Endothelial cell of umbilical vein (primary cell): ENCODE results near the gene DTWD2. TPM values are rescaled to one million over a fixed set of nuclear protein-coding genes. Genes with fewer than 3 reads are reported as not detected.

Experiments used
- BruUV-seq: library from RNA; stranded (reverse); fragments of 400-500 nt; replicated peaks from 2 replicates; lab custom pipeline; 2021; lab: Mats Ljungman, UMichigan
- CTCF ChIA-PET: fragments of 300-600, 350-600 bp; sonication (Branson Sonifier 250); formaldehyde crosslinking; loops from one replicate; lab custom pipeline; 2021; ENCODE audit warnings: antibody characterized with exemption, inconsistent platforms; lab: Charles Lee
- POLR2A ChIA-PET: fragments of 300-600, 350-600 bp; sonication (Branson Sonifier 250); formaldehyde crosslinking; loops from one replicate; lab custom pipeline; 2021; ENCODE audit warnings: antibody characterized with exemption, inconsistent platforms; lab: Charles Lee
- DNase-seq: peaks from one replicate; pipeline ENCODE4 v3.0.0-alpha.2; 2011; ENCODE audit warnings: low read depth, low spot score
- FAIRE-seq: peaks from 2 replicates; lab custom pipeline; 2011; peaks lifted over from hg19 to GRCh38; lab: Jason Lieb, UNC
- H2AFZ ChIP-seq: 2 replicates; pipeline ENCODE4 v1.6.0; 2012; ENCODE audit warnings: low read depth, low read length, control low read depth, inconsistent platforms
- H3K27ac ChIP-seq: 2 replicates; pipeline ENCODE4 v1.5.1; 2011; ENCODE audit warnings: low read depth, mild to moderate bottlenecking, control low read depth, low read length, moderate library complexity; ENCODE audit not compliant: insufficient read depth
- H3K27me3 ChIP-seq, 2 experiments: 2 replicates each; pipeline versions ENCODE4 v1.6.0 to v1.6.1; 2011; ENCODE audit warnings: low read length in 2 of 2, mixed read lengths in 1 of 2; ENCODE audit not compliant: control insufficient read depth in 2 of 2, insufficient read depth in 2 of 2
- H3K36me3 ChIP-seq, 2 experiments: 2 replicates in 1 of 2; 3 replicates in 1 of 2; pipeline ENCODE4 v1.5.1; 2011; ENCODE audit warnings: low read length in 2 of 2, mild to moderate bottlenecking in 1 of 2, moderate library complexity in 1 of 2; ENCODE audit not compliant: control insufficient read depth in 2 of 2, insufficient read depth in 2 of 2; ENCODE audit errors: extremely low read depth in 1 of 2
- H3K4me1 ChIP-seq: 3 replicates; pipeline ENCODE4 v1.5.1; 2011; ENCODE audit warnings: mild to moderate bottlenecking, low read length; ENCODE audit not compliant: control insufficient read depth, insufficient read depth; ENCODE audit errors: extremely low read depth
- H3K4me2 ChIP-seq: 2 replicates; pipeline ENCODE4 v1.6.1; 2011; ENCODE audit warnings: low read length, control low read depth, mixed read lengths; ENCODE audit not compliant: insufficient read depth
- H3K4me3 ChIP-seq, 3 experiments: fragments of 200-600 bp in 1 of 3; sonication (generic), shearing (Covaris generic) in 1 of 3; replicated peaks in 1 of 3; 2 replicates each; pipeline ENCODE4 v1.5.1; 2011 to 2016; ENCODE audit warnings: control low read depth in 3 of 3, low read length in 3 of 3, mild to moderate bottlenecking in 2 of 3, inconsistent platforms in 1 of 3, low read depth in 1 of 3, moderate library complexity in 1 of 3; ENCODE audit not compliant: insufficient read depth in 1 of 3
- H3K79me2 ChIP-seq: 2 replicates; pipeline ENCODE4 v1.6.0; 2012; ENCODE audit warnings: low read length, inconsistent platforms; ENCODE audit not compliant: control insufficient read depth, insufficient read depth
- H3K9ac ChIP-seq: replicated peaks from 2 replicates; pipeline ENCODE3; 2011; ENCODE audit warnings: low read length, control low read depth; ENCODE audit not compliant: insufficient read depth; ENCODE audit errors: extremely low read depth
- H3K9me1 ChIP-seq: replicated peaks from 3 replicates; pipeline ENCODE4 v1.6.0; 2011; ENCODE audit warnings: mild to moderate bottlenecking, low read length; ENCODE audit not compliant: control insufficient read depth, insufficient read depth; ENCODE audit errors: extremely low read depth
- H3K9me3 ChIP-seq: replicated peaks from 2 replicates; pipeline ENCODE4 v1.5.1; 2012; ENCODE audit warnings: low read length, inconsistent platforms; ENCODE audit not compliant: control insufficient read depth, insufficient read depth
- H4K20me1 ChIP-seq: replicated peaks from 2 replicates; pipeline ENCODE3; 2011; ENCODE audit warnings: mild to moderate bottlenecking, low read length; ENCODE audit not compliant: control insufficient read depth, insufficient read depth; ENCODE audit errors: extremely low read depth
- EZH2 ChIP-seq: IDR thresholded peaks from 2 replicates; pipeline ENCODE4 v1.6.1; 2012; ENCODE audit warnings: borderline replicate concordance, low read depth, mild to moderate bottlenecking, moderate library complexity, low read length, inconsistent platforms; ENCODE audit not compliant: severe bottlenecking
- FOS ChIP-seq: IDR thresholded peaks from 2 replicates; pipeline ENCODE4 v1.6.1; 2011; ENCODE audit warnings: mild to moderate bottlenecking, low read length, moderate library complexity, borderline replicate concordance; ENCODE audit not compliant: insufficient read depth
- GATA2 ChIP-seq: IDR thresholded peaks from 2 replicates; pipeline ENCODE4 v1.7.0; 2011; ENCODE audit warnings: low read depth, mild to moderate bottlenecking, moderate library complexity, mixed read lengths, low read length; ENCODE audit not compliant: insufficient read length, insufficient read depth
- JUN ChIP-seq: IDR thresholded peaks from 2 replicates; pipeline ENCODE4 v1.6.1; 2011; ENCODE audit warnings: borderline replicate concordance, low read depth; ENCODE audit not compliant: insufficient read length, insufficient read depth
- MYC ChIP-seq: IDR thresholded peaks from one replicate; pipeline ENCODE4 v1.6.1; 2011; ENCODE audit warnings: mild to moderate bottlenecking, low read depth, low read length
- POLR2A ChIP-seq: IDR thresholded peaks from 2 replicates; pipeline ENCODE4 v1.6.1; 2012; ENCODE audit warnings: low read depth, mild to moderate bottlenecking, control low read depth, low read length
- POLR2AphosphoS5 ChIP-seq: IDR thresholded peaks from 2 replicates; pipeline ENCODE4 v1.6.1; 2012; ENCODE audit warnings: low read depth, mild to moderate bottlenecking, control low read depth, low read length, moderate library complexity; ENCODE audit not compliant: insufficient read depth
- dilution Hi-C: fragments of 300-500 bp; cut with MboI; formaldehyde crosslinking; loops from one replicate; pipeline ENCODE4 v1.15.0; 2019; ENCODE audit warnings: low sequenced_read_pairs; ENCODE audit not compliant: extremely low pct_ligation_motif_present
- intact Hi-C: fragments of 100-400 bp; cut with micrococcal nuclease; formaldehyde crosslinking; loops from one replicate; pipeline ENCODE4 v1.10.0; 2022
- polyA plus RNA-seq, 4 experiments: library from polyadenylated mRNA; depleted of rRNA in 3 of 4; stranded (reverse) in 3 of 4; unstranded in 1 of 4; fragments of >200 nt; gene quantifications; 2 replicates each; pipeline versions ENCODE4 v1.2.1 to v1.2.3, GENCODE V29; 2011 to 2012; ENCODE audit warnings: missing spikeins in 1 of 4
- total RNA-seq: library from RNA; stranded (reverse); gene quantifications from 2 replicates; pipeline ENCODE4 v1.2.3, GENCODE V29; 2021
- TF ChIP-seq, protein P1 (sequence below): IDR thresholded peaks from 2 replicates; pipeline ENCODE4 v1.6.1; 2011; ENCODE audit not compliant: insufficient read depth, insufficient read length
- TF ChIP-seq, protein P2 (sequence below), 2 donors: IDR thresholded peaks; 1 replicate in 1 of 2; 2 replicates in 1 of 2; pipeline ENCODE4 v1.5.1; 2011; ENCODE audit warnings: low read length in 2 of 2, mild to moderate bottlenecking in 2 of 2, moderate library complexity in 2 of 2, control low read depth in 1 of 2, inconsistent platforms in 1 of 2, low read depth in 1 of 2; ENCODE audit not compliant: insufficient read depth in 1 of 2; ENCODE audit errors: extremely low read depth in 1 of 2

DTWD2 gene
- total and polyA plus RNA-seq, 2 donors (not counting 3 experiments of a cell fraction or from before 2014, with no cell fraction given): 0.99 to 1.1 TPM

DNA sequence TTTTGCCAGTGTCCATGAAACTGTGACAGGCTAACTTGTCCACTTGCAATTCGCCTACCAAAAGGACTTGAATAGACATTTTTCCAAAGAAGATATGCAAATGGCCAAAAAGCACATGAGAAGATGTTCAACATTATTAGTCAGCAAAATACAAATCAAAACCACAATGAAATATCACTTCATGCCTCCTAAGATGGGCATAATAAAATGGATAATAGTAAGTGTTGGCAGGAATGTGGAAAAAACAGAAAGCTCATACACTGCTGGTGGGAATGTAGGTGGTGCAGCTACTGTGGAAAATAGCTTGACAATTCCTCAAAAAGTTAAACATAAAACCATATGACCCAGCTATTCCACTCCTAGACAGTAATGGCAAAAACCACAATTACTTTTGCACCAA, 7.9 kb downstream of the DTWD2 start:
- H3K4me1 ChIP-seq: no peaks in the 10 kb centered on the region
- BruUV-seq: no TSS peak
- DNase-seq: no peak
- no peaks in the 10 kb centered on the region for H4K20me1 ChIP-seq
- H3K9me3 ChIP-seq: no peaks in the 10 kb centered on the region
- H2AFZ ChIP-seq: no peak overlapping the region
- intact Hi-C loops (no loop called here), dilution Hi-C loops (no loop called here)
- H3K36me3 ChIP-seq: no peaks in the 10 kb centered on the region
- no peak overlapping the region for H3K9ac ChIP-seq
- H3K4me3 ChIP-seq: no peak overlapping the region
- H3K79me2 ChIP-seq: no peaks in the 10 kb centered on the region
- H3K9me1 ChIP-seq: no peaks in the 10 kb centered on the region
- POLR2A ChIA-PET: no interaction called here
- no peak overlapping the region for H3K4me2 ChIP-seq
- CTCF ChIA-PET: no interaction called here
- H3K27me3 ChIP-seq: no peaks in the 10 kb centered on the region
- TF ChIP-seq FOS (no peak), EZH2 (no peak), POLR2AphosphoS5 (no peak), MYC (no peak), POLR2A (no peak), GATA2 (no peak), JUN (no peak)
- TF ChIP-seq, protein P1, sequence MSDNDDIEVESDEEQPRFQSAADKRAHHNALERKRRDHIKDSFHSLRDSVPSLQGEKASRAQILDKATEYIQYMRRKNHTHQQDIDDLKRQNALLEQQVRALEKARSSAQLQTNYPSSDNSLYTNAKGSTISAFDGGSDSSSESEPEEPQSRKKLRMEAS: no peak
- TF ChIP-seq, protein P2, sequence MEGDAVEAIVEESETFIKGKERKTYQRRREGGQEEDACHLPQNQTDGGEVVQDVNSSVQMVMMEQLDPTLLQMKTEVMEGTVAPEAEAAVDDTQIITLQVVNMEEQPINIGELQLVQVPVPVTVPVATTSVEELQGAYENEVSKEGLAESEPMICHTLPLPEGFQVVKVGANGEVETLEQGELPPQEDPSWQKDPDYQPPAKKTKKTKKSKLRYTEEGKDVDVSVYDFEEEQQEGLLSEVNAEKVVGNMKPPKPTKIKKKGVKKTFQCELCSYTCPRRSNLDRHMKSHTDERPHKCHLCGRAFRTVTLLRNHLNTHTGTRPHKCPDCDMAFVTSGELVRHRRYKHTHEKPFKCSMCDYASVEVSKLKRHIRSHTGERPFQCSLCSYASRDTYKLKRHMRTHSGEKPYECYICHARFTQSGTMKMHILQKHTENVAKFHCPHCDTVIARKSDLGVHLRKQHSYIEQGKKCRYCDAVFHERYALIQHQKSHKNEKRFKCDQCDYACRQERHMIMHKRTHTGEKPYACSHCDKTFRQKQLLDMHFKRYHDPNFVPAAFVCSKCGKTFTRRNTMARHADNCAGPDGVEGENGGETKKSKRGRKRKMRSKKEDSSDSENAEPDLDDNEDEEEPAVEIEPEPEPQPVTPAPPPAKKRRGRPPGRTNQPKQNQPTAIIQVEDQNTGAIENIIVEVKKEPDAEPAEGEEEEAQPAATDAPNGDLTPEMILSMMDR (IDR thresholded peaks at IDR 0.05; ENCODE audit: extremely low read depth in 1 of 2, insufficient read depth in 1 of 2, low read depth in 1 of 2, low read length in 2 of 2): no peak
- FAIRE-seq: no peak
- H3K27ac ChIP-seq: no peak overlapping the region
